ENCODE data around the gene CD27. TPM values are rescaled to one million over a fixed set of nuclear protein-coding genes. Genes with fewer than 3 reads are reported as not detected.

CD27 gene
- total and polyA plus RNA-seq, 8 donors, result 0.92 to 8.7 (median 3.2) TPM; not detected in 3

DNA sequence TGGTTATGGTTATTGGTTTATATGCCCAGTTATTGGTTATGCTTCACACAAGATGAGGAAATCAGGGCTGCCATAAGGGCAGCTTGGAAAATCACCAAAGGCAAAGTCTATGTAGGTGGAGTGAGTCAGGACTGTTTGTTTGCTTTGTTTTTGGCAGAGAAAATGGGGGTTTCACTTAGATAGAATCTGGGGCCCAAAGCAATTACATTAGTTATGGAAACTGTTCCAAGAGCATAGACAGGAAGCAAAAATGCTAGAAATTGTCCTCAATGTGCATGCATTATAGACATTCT, 23.5 kb downstream of the CD27 start:
- intact Hi-C loops (cut with DNase I; ENCODE audit: low total_unique reads), result loop anchor here (10.0 kb wide), 1 partner anchor 143 kb away; no protein-coding TSS in a partner anchor
- TF ChIP-seq POLR2A (IDR thresholded peaks at IDR 0.05) (no peak), EP300 (IDR thresholded peaks at IDR 0.05) (no peak), POLR2AphosphoS5 (IDR thresholded peaks at IDR 0.05) (no peak)
- TF ChIP-seq, protein P1, sequence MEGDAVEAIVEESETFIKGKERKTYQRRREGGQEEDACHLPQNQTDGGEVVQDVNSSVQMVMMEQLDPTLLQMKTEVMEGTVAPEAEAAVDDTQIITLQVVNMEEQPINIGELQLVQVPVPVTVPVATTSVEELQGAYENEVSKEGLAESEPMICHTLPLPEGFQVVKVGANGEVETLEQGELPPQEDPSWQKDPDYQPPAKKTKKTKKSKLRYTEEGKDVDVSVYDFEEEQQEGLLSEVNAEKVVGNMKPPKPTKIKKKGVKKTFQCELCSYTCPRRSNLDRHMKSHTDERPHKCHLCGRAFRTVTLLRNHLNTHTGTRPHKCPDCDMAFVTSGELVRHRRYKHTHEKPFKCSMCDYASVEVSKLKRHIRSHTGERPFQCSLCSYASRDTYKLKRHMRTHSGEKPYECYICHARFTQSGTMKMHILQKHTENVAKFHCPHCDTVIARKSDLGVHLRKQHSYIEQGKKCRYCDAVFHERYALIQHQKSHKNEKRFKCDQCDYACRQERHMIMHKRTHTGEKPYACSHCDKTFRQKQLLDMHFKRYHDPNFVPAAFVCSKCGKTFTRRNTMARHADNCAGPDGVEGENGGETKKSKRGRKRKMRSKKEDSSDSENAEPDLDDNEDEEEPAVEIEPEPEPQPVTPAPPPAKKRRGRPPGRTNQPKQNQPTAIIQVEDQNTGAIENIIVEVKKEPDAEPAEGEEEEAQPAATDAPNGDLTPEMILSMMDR (IDR thresholded peaks at IDR 0.05), result no peak
- Histone ChIP-seq H3K4me1 (peaks cover 30 to 73% (median 33%) of the 10 kb centered on the region in 4 donors), H3K9me3 (no peaks in the 10 kb centered on the region), H3K4me3 (no peak overlapping the region), H3K36me3 (peaks cover 18 to 35% (median 30%) of the 10 kb centered on the region in 4 donors), H3K27ac (peak overlapping the region in 1 of 5 donors; percentile 96), H3K27me3 (no peaks in the 10 kb centered on the region)
- no peak for DNase-seq

- TF ChIP-seq POLR2A (IDR thresholded peaks at IDR 0.05), result no peak
- no peak for TF ChIP-seq POLR2AphosphoS5 (IDR thresholded peaks at IDR 0.05)
- TF ChIP-seq EP300 (IDR thresholded peaks at IDR 0.05), result no peak
- TF ChIP-seq, protein P1 (IDR thresholded peaks at IDR 0.05), result no peak
- WGBS, 5 donors, result 66 to 79% (median 76%) methylated on average over 6 of the region's 6 CpGs
- Histone ChIP-seq H3K4me3 (peak overlapping the region; percentile 70 to 88 (median 74)), H3K36me3 (peaks cover 9 to 26% (median 21%) of the 10 kb centered on the region in 4 donors), H3K4me1 (peaks cover 30 to 64% (median 33%) of the 10 kb centered on the region in 4 donors), H3K27me3 (no peaks in the 10 kb centered on the region), H3K9me3 (no peaks in the 10 kb centered on the region), H3K27ac (peak overlapping the region in 3 of 5 donors; percentile 5 to 96 (median 11))
- DNase-seq, result no peak
- intact Hi-C loops (cut with DNase I; ENCODE audit: low total_unique reads), result loop anchor here (10.0 kb wide), 1 partner anchor 144 kb away; no protein-coding TSS in a partner anchor
Observed at GRCh38 chr12:6469092-6469491, 24.3 kb downstream of the CD27 start.

DNA sequence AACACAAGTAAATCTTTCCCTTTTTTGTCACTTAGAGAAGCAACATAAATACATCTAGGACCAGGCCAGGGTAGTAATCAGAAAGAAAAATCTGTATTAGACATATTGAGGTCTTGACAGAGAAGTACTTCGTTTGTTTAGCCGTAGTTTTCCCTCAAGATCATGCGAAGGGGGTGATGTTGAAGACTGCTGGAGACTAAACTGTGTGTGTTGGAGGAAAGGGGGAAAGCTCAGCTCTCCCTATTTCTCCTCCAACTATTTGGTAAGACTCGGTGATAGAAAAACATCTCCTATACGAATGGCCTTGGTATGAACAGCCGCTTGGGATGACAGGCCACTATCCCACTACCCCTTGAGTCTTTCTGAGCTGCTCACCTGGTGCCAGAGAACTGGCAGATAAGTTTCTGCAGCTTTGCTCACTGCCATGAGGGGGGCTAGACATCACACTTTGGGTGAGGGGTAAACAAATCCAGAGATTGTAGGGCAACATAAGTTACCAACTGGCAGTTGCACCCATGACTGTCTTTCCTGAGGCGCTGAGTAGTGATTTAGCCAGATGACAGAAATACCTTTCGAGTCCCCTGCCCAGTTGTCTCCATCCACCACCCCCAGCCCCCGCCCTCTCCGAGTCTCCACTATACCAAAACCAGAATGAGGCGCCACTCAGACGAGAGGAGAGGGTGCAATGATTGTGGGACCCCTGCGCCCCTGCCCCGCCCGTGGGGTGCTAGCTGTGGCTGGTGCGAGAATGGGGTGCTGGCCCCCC, 25.0 kb downstream of the CD27 start:
- Histone ChIP-seq H3K4me1 (peaks cover 30 to 57% (median 33%) of the 10 kb centered on the region in 4 donors), H3K27ac (peak overlapping the region; percentile 86 to 96 (median 91)), H3K4me3 (peak overlapping the region; percentile 70 to 88 (median 74)), H3K9me3 (no peaks in the 10 kb centered on the region), H3K27me3 (no peaks in the 10 kb centered on the region), H3K36me3 (peaks cover 2 to 19% (median 14%) of the 10 kb centered on the region in 4 donors)
- no peak for DNase-seq
- intact Hi-C loops (cut with DNase I; ENCODE audit: low total_unique reads), result loop anchor here (10.0 kb wide), 1 partner anchor 145 kb away; no protein-coding TSS in a partner anchor
- TF ChIP-seq, protein P1 (IDR thresholded peaks at IDR 0.05), result no peak
- TF ChIP-seq POLR2A (IDR thresholded peaks at IDR 0.05) (no peak), EP300 (IDR thresholded peaks at IDR 0.05) (no peak), POLR2AphosphoS5 (IDR thresholded peaks at IDR 0.05) (no peak)
- 23 to 30% (median 27%) methylated on average over 12 to 16 of the region's 16 CpGs for WGBS, 5 donors

DNA sequence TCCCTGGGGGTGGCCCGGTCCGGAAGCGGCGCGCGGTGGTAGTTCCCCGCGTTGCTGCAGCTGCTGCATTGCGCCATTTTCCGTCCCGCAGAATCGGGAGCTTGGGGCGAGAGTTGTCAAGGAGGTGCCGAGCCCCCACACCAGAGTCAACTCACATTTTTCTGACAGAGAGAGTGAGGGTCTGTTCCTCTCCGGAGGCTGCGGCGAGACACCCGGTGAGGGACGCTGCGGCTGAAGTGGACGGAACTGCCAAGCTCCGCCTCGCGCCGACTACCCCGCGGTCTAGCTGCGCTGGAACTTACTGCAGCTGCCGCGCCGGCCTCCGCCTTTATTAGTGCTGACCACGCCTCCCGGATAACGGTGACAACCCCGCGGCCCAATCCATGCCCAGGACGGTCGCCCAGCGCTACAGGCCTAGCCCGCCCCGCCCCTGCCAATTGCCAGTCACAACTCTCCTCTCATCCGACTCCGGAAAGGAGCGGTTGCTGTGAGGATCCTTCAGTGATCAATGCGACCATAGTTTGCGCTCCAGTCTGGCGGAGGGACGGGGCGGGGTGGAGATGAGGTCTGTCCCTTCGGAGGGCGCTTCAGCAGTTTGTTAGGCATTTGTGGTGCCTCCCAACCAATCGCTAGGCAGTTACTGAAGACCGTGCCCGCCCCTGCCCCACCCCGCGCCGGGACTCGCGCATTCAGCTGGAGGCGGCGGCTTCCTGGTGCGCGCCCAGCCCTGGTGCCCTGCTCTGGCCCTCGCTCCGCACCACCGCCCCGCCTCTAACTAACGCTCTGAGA, 25.8 kb downstream of the CD27 start, which contains the start of gene VAMP1:
Gene VAMP1 (minus strand): TSS at position 303 of the 789 bp plus-strand sequence. CDS start 146 bp downstream, at position 157.
- H3K4me3 ChIP-seq, result peak within 1 kb of the TSS; percentile 70 to 88 (median 74)
- 0 to 1% (median 0%) methylated on average over 3 to 69 of the region's 69 CpGs for WGBS, 5 donors
- peak; percentile 98 to 99 for DNase-seq

More for the DNA sequence above, 25.8 kb downstream of the CD27 start, which contains the start of gene VAMP1:
- peaks cover 0 to 13% (median 9%) of the 10 kb centered on the region in 4 donors for H3K36me3 ChIP-seq
- intact Hi-C loops (cut with DNase I; ENCODE audit: low total_unique reads), result no loop called here
- H3K9me3 ChIP-seq, result no peaks in the 10 kb centered on the region
- H3K27me3 ChIP-seq, result no peaks in the 10 kb centered on the region
- TF ChIP-seq POLR2AphosphoS5 (IDR thresholded peaks at IDR 0.05) (peak; percentile 87 to 100 (median 100)), POLR2A (IDR thresholded peaks at IDR 0.05) (peak in 2 of 4 donors; percentile 93 to 97), EP300 (IDR thresholded peaks at IDR 0.05) (no peak)
- TF ChIP-seq, protein P1 (IDR thresholded peaks at IDR 0.05), result peak in 1 of 7 experiments; percentile 17
- H3K27ac ChIP-seq, result peak within 1 kb of the TSS; percentile 86 to 96 (median 91)
- H3K4me1 ChIP-seq, result peaks cover 30 to 53% (median 33%) of the 10 kb centered on the region in 4 donors

Measured in stomach (tissue), 9 donors.